GM23338 (cell line): ENCODE measurements around the gene TFAP2E.

Experiments
- CTCF ChIP-seq, 2 experiments: fragments of 200-600 bp in 1 of 2; sonication (generic) in 1 of 2; conservative IDR thresholded peaks; 2 replicates each; pipeline versions ENCODE4 v1.5.1 to v1.6.1; 2016 to 2017; ENCODE audit warnings: antibody characterized with exemption in 2 of 2, low read depth in 2 of 2, mild to moderate bottlenecking in 2 of 2, moderate library complexity in 1 of 2
- ETS1 ChIP-seq: IDR thresholded peaks from 2 replicates; pipeline ENCODE4 v1.6.1; 2016; ENCODE audit warnings: antibody characterized with exemption
- POLR2AphosphoS5 ChIP-seq: IDR thresholded peaks from 2 replicates; pipeline ENCODE4 v1.6.1; 2016; ENCODE audit warnings: antibody characterized with exemption, low read depth
- ZNF114 ChIP-seq: fragments of 250-450 bp; sonication (Bioruptor Pico); IDR thresholded peaks from 2 replicates; pipeline ENCODE4 v1.5.0; 2020; ENCODE audit warnings: mild to moderate bottlenecking, moderate library complexity

- TF ChIP-seq ZNF114 (CRISPR knock-in tag) (no peak), CTCF (conservative IDR thresholded peaks at IDR 0.05; ENCODE audit: low read depth in 2 of 2) (no peak), POLR2AphosphoS5 (no peak), ETS1 (no peak)
These were observed 71.1 kb downstream of the TFAP2E start for GRCh38 chr1:35644204-35644603.
